HUES48 (cell line): ENCODE data around the gene RAB27B.
"Not testable (repeated sequence)": the region's sequence is repeated elsewhere in the genome, so short reads cannot be mapped to it uniquely, and the experiment has no call there.

Source experiments
- H3K27ac ChIP-seq: one replicate; pipeline ENCODE4 v1.7.0; 2013; ENCODE audit warnings: low read depth, low read length, inconsistent platforms
- H3K27me3 ChIP-seq: 2 replicates; pipeline ENCODE4 v1.6.1; 2013; ENCODE audit warnings: mild to moderate bottlenecking, low read length; ENCODE audit not compliant: control insufficient read depth, insufficient read depth
- H3K36me3 ChIP-seq: 2 replicates; pipeline ENCODE4 v1.6.1; 2013; ENCODE audit warnings: low read length; ENCODE audit not compliant: control insufficient read depth, insufficient read depth
- H3K4me1 ChIP-seq: 2 replicates; pipeline ENCODE4 v1.6.1; 2013; ENCODE audit warnings: mild to moderate bottlenecking, low read length; ENCODE audit not compliant: control insufficient read depth, insufficient read depth
- H3K4me3 ChIP-seq: 2 replicates; pipeline ENCODE4 v1.5.1; 2013; ENCODE audit warnings: mild to moderate bottlenecking, low read depth, low read length
- H3K9ac ChIP-seq: 2 replicates; pipeline ENCODE4 v1.6.1; 2013; ENCODE audit warnings: mild to moderate bottlenecking, low read depth, low read length, moderate library complexity
- H3K9me3 ChIP-seq: 2 replicates; pipeline ENCODE4 v1.6.1; 2013; ENCODE audit warnings: low read length; ENCODE audit not compliant: control insufficient read depth, insufficient read depth

The RAB27B gene

GRCh38 chr18:54798186-54798585 lies 30.1 kb upstream of the RAB27B start:
- Histone ChIP-seq H3K4me1 (no peaks in the 10 kb centered on the region), H3K27me3 (no peaks in the 10 kb centered on the region)

GRCh38 chr18:54801374-54801773 lies 26.9 kb upstream of the RAB27B start:
- no peaks in the 10 kb centered on the region for H3K36me3 ChIP-seq
- no peak overlapping the region for H3K27ac ChIP-seq
- H3K9ac ChIP-seq: no peak overlapping the region
- H3K27me3 ChIP-seq: no peaks in the 10 kb centered on the region
- no peaks in the 10 kb centered on the region for H3K4me1 ChIP-seq
- no peak overlapping the region for H3K4me3 ChIP-seq
- no peaks in the 10 kb centered on the region for H3K9me3 ChIP-seq

More at GRCh38 chr18:54798186-54798585, 30.1 kb upstream of the RAB27B start:
- Histone ChIP-seq H3K9ac (no peak overlapping the region), H3K27ac (no peak overlapping the region), H3K36me3 (no peaks in the 10 kb centered on the region), H3K4me3 (no peak overlapping the region), H3K9me3 (no peaks in the 10 kb centered on the region)

- Histone ChIP-seq H3K9me3 (no peaks in the 10 kb centered on the region), H3K9ac (no peak overlapping the region), H3K4me3 (no peak overlapping the region), H3K27me3 (no peaks in the 10 kb centered on the region), H3K4me1 (no peaks in the 10 kb centered on the region), H3K36me3 (no peaks in the 10 kb centered on the region), H3K27ac (no peak overlapping the region)
These were observed 26.1 kb upstream of the RAB27B start for GRCh38 chr18:54802178-54802577.

- Histone ChIP-seq H3K27me3 (no peaks in the 10 kb centered on the region), H3K27ac (no peak overlapping the region), H3K36me3 (no peaks in the 10 kb centered on the region), H3K9me3 (no peaks in the 10 kb centered on the region), H3K4me1 (no peaks in the 10 kb centered on the region), H3K4me3 (no peak overlapping the region), H3K9ac (no peak overlapping the region)
These were observed 25.4 kb upstream of the RAB27B start for GRCh38 chr18:54802686-54803395.

- H3K9me3 ChIP-seq: no peaks in the 10 kb centered on the region
- no peak overlapping the region for H3K4me3 ChIP-seq
- H3K9ac ChIP-seq: no peak overlapping the region
- no peaks in the 10 kb centered on the region for H3K4me1 ChIP-seq
- no peaks in the 10 kb centered on the region for H3K27me3 ChIP-seq
- no peaks in the 10 kb centered on the region for H3K36me3 ChIP-seq
- H3K27ac ChIP-seq: no peak overlapping the region
These were observed 22.5 kb upstream of the RAB27B start for GRCh38 chr18:54805571-54806334.

GRCh38 chr18:54806526-54806925 lies 21.8 kb upstream of the RAB27B start:
- H3K9ac ChIP-seq: no peak overlapping the region
- H3K4me3 ChIP-seq: no peak overlapping the region
- H3K9me3 ChIP-seq: no peaks in the 10 kb centered on the region
- no peaks in the 10 kb centered on the region for H3K27me3 ChIP-seq
- no peaks in the 10 kb centered on the region for H3K36me3 ChIP-seq
- H3K27ac ChIP-seq: no peak overlapping the region
- no peaks in the 10 kb centered on the region for H3K4me1 ChIP-seq

- Histone ChIP-seq H3K4me3 (no peak overlapping the region), H3K9ac (no peak overlapping the region), H3K27me3 (no peaks in the 10 kb centered on the region), H3K36me3 (no peaks in the 10 kb centered on the region), H3K27ac (no peak overlapping the region), H3K9me3 (no peaks in the 10 kb centered on the region), H3K4me1 (no peaks in the 10 kb centered on the region)
These were observed 21.0 kb upstream of the RAB27B start for GRCh38 chr18:54807303-54807702.

GRCh38 chr18:54810662-54811061 lies 17.6 kb upstream of the RAB27B start:
- not testable (repeated sequence) for H3K36me3 ChIP-seq, H3K27me3 ChIP-seq, H3K4me1 ChIP-seq, H3K4me3 ChIP-seq, H3K9ac ChIP-seq, H3K27ac ChIP-seq, H3K9me3 ChIP-seq

- Histone ChIP-seq H3K9me3 (no peaks in the 10 kb centered on the region), H3K4me1 (no peaks in the 10 kb centered on the region), H3K27ac (no peak overlapping the region), H3K9ac (no peak overlapping the region), H3K36me3 (no peaks in the 10 kb centered on the region), H3K27me3 (no peaks in the 10 kb centered on the region), H3K4me3 (no peak overlapping the region)
These were observed 15.4 kb upstream of the RAB27B start for GRCh38 chr18:54812885-54813284.

- Histone ChIP-seq H3K27me3 (no peaks in the 10 kb centered on the region), H3K9me3 (no peaks in the 10 kb centered on the region)
These were observed 15.0 kb upstream of the RAB27B start for GRCh38 chr18:54813305-54813704.

GRCh38 chr18:54813977-54814565 lies 14.2 kb upstream of the RAB27B start:
- H3K4me1 ChIP-seq: no peaks in the 10 kb centered on the region

More at GRCh38 chr18:54813305-54813704, 15.0 kb upstream of the RAB27B start:
- Histone ChIP-seq H3K4me3 (no peak overlapping the region), H3K9ac (no peak overlapping the region), H3K27ac (no peak overlapping the region), H3K36me3 (no peaks in the 10 kb centered on the region), H3K4me1 (no peaks in the 10 kb centered on the region)

More at GRCh38 chr18:54813977-54814565, 14.2 kb upstream of the RAB27B start:
- no peak overlapping the region for H3K9ac ChIP-seq
- no peaks in the 10 kb centered on the region for H3K9me3 ChIP-seq
- no peaks in the 10 kb centered on the region for H3K36me3 ChIP-seq
- H3K27ac ChIP-seq: no peak overlapping the region
- H3K4me3 ChIP-seq: no peak overlapping the region
- no peaks in the 10 kb centered on the region for H3K27me3 ChIP-seq
